ENCODE data around the gene SLC1A4.
"Not testable (repeated sequence)": the region's sequence is repeated elsewhere in the genome, so short reads cannot be mapped to it uniquely, and the experiment has no call there.

SLC1A4 gene

DNA sequence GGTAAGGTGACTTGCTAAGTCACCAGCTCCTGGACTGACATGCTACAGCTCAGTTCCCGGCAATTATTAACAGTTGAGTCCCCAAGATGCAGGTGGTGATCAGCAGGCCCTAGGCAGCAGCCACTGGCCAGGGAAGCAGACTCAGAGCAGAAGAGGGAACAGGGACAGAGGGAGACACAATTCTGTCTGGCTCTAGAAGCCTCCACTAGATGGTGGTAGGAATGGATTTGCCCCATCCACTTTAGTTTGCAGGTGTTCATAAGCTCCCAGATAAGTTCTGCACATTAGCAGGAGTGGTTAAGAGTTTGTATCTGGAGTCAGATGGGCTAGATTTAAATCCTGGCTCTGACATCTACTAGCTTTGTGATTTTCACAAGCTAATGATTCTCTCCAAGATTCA is 25.5 kb upstream of the SLC1A4 start:
- no peak for DNase-seq (ENCODE audit: low spot score)
- in situ Hi-C loops (cut with MboI; ENCODE audit: low sequenced_read_pairs, unreplicated experiment): no loop called here
- TF ChIP-seq, protein P1, sequence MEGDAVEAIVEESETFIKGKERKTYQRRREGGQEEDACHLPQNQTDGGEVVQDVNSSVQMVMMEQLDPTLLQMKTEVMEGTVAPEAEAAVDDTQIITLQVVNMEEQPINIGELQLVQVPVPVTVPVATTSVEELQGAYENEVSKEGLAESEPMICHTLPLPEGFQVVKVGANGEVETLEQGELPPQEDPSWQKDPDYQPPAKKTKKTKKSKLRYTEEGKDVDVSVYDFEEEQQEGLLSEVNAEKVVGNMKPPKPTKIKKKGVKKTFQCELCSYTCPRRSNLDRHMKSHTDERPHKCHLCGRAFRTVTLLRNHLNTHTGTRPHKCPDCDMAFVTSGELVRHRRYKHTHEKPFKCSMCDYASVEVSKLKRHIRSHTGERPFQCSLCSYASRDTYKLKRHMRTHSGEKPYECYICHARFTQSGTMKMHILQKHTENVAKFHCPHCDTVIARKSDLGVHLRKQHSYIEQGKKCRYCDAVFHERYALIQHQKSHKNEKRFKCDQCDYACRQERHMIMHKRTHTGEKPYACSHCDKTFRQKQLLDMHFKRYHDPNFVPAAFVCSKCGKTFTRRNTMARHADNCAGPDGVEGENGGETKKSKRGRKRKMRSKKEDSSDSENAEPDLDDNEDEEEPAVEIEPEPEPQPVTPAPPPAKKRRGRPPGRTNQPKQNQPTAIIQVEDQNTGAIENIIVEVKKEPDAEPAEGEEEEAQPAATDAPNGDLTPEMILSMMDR (IDR thresholded peaks at IDR 0.05; ENCODE audit: borderline replicate concordance, control extremely low read depth, extremely low read depth, insufficient read depth, missing control alignments): no peak

- TF ChIP-seq, protein P1 (IDR thresholded peaks at IDR 0.05; ENCODE audit: borderline replicate concordance, control extremely low read depth, extremely low read depth, insufficient read depth, missing control alignments): no peak
Measured at GRCh38 chr2:64966017-64966416, 23.2 kb upstream of the SLC1A4 start.

DNA sequence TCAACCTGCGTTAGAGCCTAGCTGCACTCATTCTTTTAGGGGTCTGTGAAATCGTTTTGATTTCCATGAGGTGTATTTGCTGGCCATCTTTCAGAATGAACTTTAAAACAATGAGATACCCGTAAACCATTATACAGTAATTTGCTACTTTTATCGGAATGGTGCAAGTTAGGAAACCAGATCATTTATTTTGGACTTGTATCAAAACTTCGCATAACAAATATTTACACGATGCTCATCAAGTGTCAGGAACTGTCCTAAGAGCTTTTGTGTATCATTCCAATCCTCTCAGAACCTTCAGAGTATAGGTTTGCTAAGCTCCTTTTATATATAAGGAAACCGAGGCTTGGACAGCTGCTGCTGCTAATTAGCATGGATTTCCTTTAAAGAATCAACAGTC is 22.4 kb upstream of the SLC1A4 start:
- in situ Hi-C loops (cut with MboI; ENCODE audit: low sequenced_read_pairs, unreplicated experiment): no loop called here
- TF ChIP-seq, protein P1 (IDR thresholded peaks at IDR 0.05; ENCODE audit: borderline replicate concordance, control extremely low read depth, extremely low read depth, insufficient read depth, missing control alignments): no peak
- DNase-seq (ENCODE audit: low spot score): no peak

More at GRCh38 chr2:64966017-64966416, 23.2 kb upstream of the SLC1A4 start:
- in situ Hi-C loops (cut with MboI; ENCODE audit: low sequenced_read_pairs, unreplicated experiment): no loop called here
- DNase-seq (ENCODE audit: low spot score): no peak

DNA sequence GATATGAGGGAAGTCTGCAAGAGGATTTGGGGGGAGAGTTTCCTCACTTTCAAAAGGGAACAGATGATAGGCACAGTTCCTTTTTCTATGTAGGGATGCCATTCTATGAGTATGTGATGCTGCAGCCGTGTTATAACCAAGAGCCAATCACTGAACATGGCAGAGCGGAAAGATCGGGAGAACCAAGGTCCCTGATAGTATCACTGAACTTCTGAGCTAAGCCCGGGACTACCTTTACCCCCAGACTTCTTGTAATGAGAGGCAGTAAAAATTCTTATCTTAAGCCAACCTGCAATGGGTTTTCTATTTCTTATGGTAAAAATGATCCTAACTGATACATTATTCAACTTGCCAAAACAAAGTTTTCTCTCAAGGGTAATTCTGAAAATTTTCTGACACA is 21.6 kb upstream of the SLC1A4 start:
- in situ Hi-C loops (cut with MboI; ENCODE audit: low sequenced_read_pairs, unreplicated experiment): no loop called here
- no peak for DNase-seq (ENCODE audit: low spot score)

GRCh38 chr2:64969086-64969485 is 20.1 kb upstream of the SLC1A4 start:
- in situ Hi-C loops (cut with MboI; ENCODE audit: low sequenced_read_pairs, unreplicated experiment); DNase-seq (ENCODE audit: low spot score): not testable (repeated sequence)

More for the DNA sequence above, 21.6 kb upstream of the SLC1A4 start:
- TF ChIP-seq, protein P1 (IDR thresholded peaks at IDR 0.05; ENCODE audit: borderline replicate concordance, control extremely low read depth, extremely low read depth, insufficient read depth, missing control alignments): no peak

- DNase-seq (ENCODE audit: low spot score): no peak
- in situ Hi-C loops (cut with MboI; ENCODE audit: low sequenced_read_pairs, unreplicated experiment): no loop called here
- TF ChIP-seq, protein P1 (IDR thresholded peaks at IDR 0.05; ENCODE audit: borderline replicate concordance, control extremely low read depth, extremely low read depth, insufficient read depth, missing control alignments): no peak
Measured at GRCh38 chr2:64970495-64970894, 18.7 kb upstream of the SLC1A4 start.

GRCh38 chr2:64972426-64972825 is 16.8 kb upstream of the SLC1A4 start:
- TF ChIP-seq, protein P1 (IDR thresholded peaks at IDR 0.05; ENCODE audit: borderline replicate concordance, control extremely low read depth, extremely low read depth, insufficient read depth, missing control alignments): no peak
- DNase-seq (ENCODE audit: low spot score): no peak
- in situ Hi-C loops (cut with MboI; ENCODE audit: low sequenced_read_pairs, unreplicated experiment): no loop called here

All from GM13976 (cell line).